GM21786 (cell line): ENCODE data around the gene SLC38A4.

Source experiments
- ATAC-seq: cut with Tn5 transposase; IDR thresholded peaks from one replicate; pipeline ENCODE4 v1.9.1; 2021; ENCODE audit not compliant: unreplicated experiment

The SLC38A4 gene

DNA sequence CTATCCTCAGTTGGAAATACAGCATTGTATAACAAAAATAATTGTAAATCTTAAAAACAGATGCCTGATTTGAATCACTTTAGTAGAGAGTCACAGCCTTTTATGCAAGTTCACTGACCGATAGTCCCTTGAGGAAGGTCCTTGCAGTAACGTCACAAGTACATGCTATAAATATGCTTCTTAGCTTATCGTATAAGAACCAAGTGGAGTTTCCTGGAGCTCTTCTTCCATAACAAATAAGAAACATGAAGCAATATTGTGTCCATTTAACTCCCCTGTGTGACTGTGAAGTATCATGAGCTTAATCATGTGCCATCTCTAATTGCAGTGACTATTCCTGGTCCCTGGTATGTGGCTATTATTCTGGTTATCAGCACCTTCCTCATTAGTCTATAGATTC, 107.9 kb downstream of the SLC38A4 start:
- ATAC-seq = no peak

DNA sequence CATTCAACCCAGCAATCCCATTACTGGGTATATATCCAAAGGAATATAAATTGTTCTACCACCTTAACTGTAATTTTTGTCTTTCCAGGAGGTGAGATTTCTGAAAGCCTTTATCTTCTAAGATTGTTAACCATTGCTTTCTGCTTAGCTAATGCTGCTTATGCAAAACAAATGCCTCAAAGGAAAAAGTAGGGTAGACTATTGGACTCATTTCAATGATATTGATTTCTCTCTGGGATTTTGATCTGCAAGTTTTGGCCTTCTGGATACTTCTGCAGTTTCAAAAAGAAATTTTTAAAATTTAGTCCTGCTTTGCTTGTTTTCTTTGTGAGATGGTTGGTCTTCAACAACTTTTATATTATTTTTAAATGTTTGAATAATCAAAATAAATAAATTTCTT, 108.6 kb downstream of the SLC38A4 start:
- no peak for ATAC-seq
